Neural crest cell (in vitro differentiated cells): ENCODE measurements around the gene DENND4C. TPM values are rescaled to one million over a fixed set of nuclear protein-coding genes. Genes with fewer than 3 reads are reported as not detected.

ENCODE experiments used
- DNase-seq: peaks from one replicate; pipeline ENCODE4 v3.0.0; 2021; ENCODE audit warnings: low read depth, mixed read lengths, low spot score
- H3K27ac Mint-ChIP-seq: one replicate; pipeline ENCODE4 v1.8.0; 2021; ENCODE audit warnings: mild to moderate bottlenecking, mixed read lengths; ENCODE audit not compliant: unreplicated experiment
- H3K27me3 Mint-ChIP-seq: 2 replicates; pipeline ENCODE4 v1.8.0; 2021; ENCODE audit warnings: low read depth, mild to moderate bottlenecking, mixed read lengths
- H3K36me3 Mint-ChIP-seq: 2 replicates; pipeline ENCODE4 v1.8.0; 2021; ENCODE audit warnings: low read depth, mild to moderate bottlenecking, mixed read lengths
- H3K4me1 Mint-ChIP-seq: 2 replicates; pipeline ENCODE4 v1.8.0; 2021; ENCODE audit warnings: mixed read lengths
- H3K4me3 Mint-ChIP-seq: one replicate; pipeline ENCODE4 v1.8.0; 2021; ENCODE audit warnings: mild to moderate bottlenecking, mixed read lengths
- H3K9me3 Mint-ChIP-seq: 2 replicates; pipeline ENCODE4 v1.8.0; 2021; ENCODE audit warnings: mixed read lengths
- total RNA-seq: library from RNA; stranded (reverse); gene quantifications from 2 replicates; pipeline ENCODE4 v1.2.1, GENCODE V29; 2021
- TF ChIP-seq, protein P1 (sequence below): fragments of 200-600 bp; sonication (generic); conservative IDR thresholded peaks from 2 replicates; pipeline ENCODE4 v1.5.0; 2021; ENCODE audit warnings: antibody characterized with exemption, mild to moderate bottlenecking

Gene DENND4C
- total RNA-seq, 1 donor from 2014 or later, result 26.4 TPM

- peak overlapping the region; percentile 47 for H3K4me3 Mint-ChIP-seq
- DNase-seq, result no peak
- no peak overlapping the region for H3K27ac Mint-ChIP-seq
- H3K9me3 Mint-ChIP-seq, result no peaks in the 10 kb centered on the region
- H3K36me3 Mint-ChIP-seq, result peaks cover 14% of the 10 kb centered on the region
- H3K27me3 Mint-ChIP-seq, result no peaks in the 10 kb centered on the region
- H3K4me1 Mint-ChIP-seq, result peaks cover 9% of the 10 kb centered on the region
- TF ChIP-seq, protein P1, sequence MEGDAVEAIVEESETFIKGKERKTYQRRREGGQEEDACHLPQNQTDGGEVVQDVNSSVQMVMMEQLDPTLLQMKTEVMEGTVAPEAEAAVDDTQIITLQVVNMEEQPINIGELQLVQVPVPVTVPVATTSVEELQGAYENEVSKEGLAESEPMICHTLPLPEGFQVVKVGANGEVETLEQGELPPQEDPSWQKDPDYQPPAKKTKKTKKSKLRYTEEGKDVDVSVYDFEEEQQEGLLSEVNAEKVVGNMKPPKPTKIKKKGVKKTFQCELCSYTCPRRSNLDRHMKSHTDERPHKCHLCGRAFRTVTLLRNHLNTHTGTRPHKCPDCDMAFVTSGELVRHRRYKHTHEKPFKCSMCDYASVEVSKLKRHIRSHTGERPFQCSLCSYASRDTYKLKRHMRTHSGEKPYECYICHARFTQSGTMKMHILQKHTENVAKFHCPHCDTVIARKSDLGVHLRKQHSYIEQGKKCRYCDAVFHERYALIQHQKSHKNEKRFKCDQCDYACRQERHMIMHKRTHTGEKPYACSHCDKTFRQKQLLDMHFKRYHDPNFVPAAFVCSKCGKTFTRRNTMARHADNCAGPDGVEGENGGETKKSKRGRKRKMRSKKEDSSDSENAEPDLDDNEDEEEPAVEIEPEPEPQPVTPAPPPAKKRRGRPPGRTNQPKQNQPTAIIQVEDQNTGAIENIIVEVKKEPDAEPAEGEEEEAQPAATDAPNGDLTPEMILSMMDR, result peak; percentile 30
Measured at GRCh38 chr9:19371942-19372341, 141.4 kb downstream of the DENND4C start.

DNA sequence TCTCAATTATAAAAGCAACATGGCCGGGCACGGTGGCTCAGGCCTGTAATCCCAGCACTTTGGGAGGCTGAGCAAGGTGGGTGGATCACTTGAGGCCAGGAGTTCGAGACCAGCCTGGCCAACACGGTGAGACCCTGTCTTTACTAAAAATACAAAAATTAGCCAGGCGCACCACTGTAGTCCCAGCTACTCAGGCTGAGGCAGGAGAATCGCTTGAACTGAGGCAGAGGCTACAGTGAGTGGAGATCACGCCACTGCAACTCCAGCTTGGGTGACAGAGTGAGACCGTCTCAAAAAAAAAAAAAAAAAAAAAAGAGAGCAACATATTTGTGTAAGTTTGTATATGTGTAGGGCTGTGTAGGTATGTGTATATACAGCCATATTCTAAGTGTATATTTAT, 142.1 kb downstream of the DENND4C start:
- no peak for DNase-seq
- TF ChIP-seq, protein P1, result no peak
- H3K4me1 Mint-ChIP-seq, result peaks cover 15% of the 10 kb centered on the region
- no peaks in the 10 kb centered on the region for H3K27me3 Mint-ChIP-seq
- H3K4me3 Mint-ChIP-seq, result peak overlapping the region; percentile 49
- H3K36me3 Mint-ChIP-seq, result peaks cover 19% of the 10 kb centered on the region
- H3K9me3 Mint-ChIP-seq, result no peaks in the 10 kb centered on the region
- H3K27ac Mint-ChIP-seq, result no peak overlapping the region

- H3K9me3 Mint-ChIP-seq, result no peaks in the 10 kb centered on the region
- no peaks in the 10 kb centered on the region for H3K27me3 Mint-ChIP-seq
- peaks cover 24% of the 10 kb centered on the region for H3K4me1 Mint-ChIP-seq
- no peak overlapping the region for H3K27ac Mint-ChIP-seq
- H3K36me3 Mint-ChIP-seq, result peaks cover 23% of the 10 kb centered on the region
- TF ChIP-seq, protein P1, result no peak
- peak overlapping the region; percentile 26 for H3K4me3 Mint-ChIP-seq
- no peak for DNase-seq
Measured at GRCh38 chr9:19373527-19373926, 143.0 kb downstream of the DENND4C start.

DNA sequence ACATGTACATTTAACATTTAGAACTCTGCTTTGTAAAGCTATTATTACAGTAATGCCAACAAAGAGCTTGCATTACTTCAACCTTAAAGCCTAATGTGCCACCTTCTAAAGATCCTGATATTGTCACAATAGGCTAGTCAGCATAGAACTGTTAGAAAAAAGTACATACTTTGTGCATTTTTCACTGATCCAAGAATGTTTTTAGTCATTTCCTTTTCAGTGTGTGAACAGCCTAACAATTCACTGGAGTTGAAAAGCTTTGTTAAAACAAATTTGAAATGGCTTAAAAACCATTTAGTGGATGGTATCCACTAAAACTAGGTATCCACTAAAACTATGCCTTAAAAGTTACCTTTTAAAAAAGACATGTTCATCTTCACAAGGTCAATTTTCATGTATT, 145.0 kb downstream of the DENND4C start:
- no peak for DNase-seq
- Mint-ChIP-seq H3K27me3 (peaks cover 5% of the 10 kb centered on the region), H3K27ac (no peak overlapping the region), H3K36me3 (peaks cover 38% of the 10 kb centered on the region), H3K9me3 (no peaks in the 10 kb centered on the region), H3K4me3 (peak overlapping the region; percentile 23), H3K4me1 (peaks cover 39% of the 10 kb centered on the region)
- TF ChIP-seq, protein P1, result no peak

GRCh38 chr9:19376931-19377330, 146.4 kb downstream of the DENND4C start:
- no peak overlapping the region for H3K27ac Mint-ChIP-seq
- H3K4me3 Mint-ChIP-seq, result peak overlapping the region; percentile 99
- no peak for DNase-seq
- H3K4me1 Mint-ChIP-seq, result peaks cover 47% of the 10 kb centered on the region
- peaks cover 5% of the 10 kb centered on the region for H3K27me3 Mint-ChIP-seq
- H3K9me3 Mint-ChIP-seq, result no peaks in the 10 kb centered on the region
- TF ChIP-seq, protein P1, result no peak
- H3K36me3 Mint-ChIP-seq, result peaks cover 38% of the 10 kb centered on the region

- Mint-ChIP-seq H3K4me3 (peak overlapping the region; percentile 99), H3K36me3 (peaks cover 36% of the 10 kb centered on the region), H3K27ac (peak overlapping the region; percentile 100), H3K9me3 (no peaks in the 10 kb centered on the region), H3K27me3 (peaks cover 5% of the 10 kb centered on the region), H3K4me1 (peaks cover 47% of the 10 kb centered on the region)
- DNase-seq, result no peak
- TF ChIP-seq, protein P1, result no peak
Measured at GRCh38 chr9:19378164-19378563, 147.7 kb downstream of the DENND4C start.
